ENCODE data around the gene CCDC12.
"Not testable (repeated sequence)": the region's sequence is repeated elsewhere in the genome, so short reads cannot be mapped to it uniquely, and the experiment has no call there.

Gene CCDC12

DNA sequence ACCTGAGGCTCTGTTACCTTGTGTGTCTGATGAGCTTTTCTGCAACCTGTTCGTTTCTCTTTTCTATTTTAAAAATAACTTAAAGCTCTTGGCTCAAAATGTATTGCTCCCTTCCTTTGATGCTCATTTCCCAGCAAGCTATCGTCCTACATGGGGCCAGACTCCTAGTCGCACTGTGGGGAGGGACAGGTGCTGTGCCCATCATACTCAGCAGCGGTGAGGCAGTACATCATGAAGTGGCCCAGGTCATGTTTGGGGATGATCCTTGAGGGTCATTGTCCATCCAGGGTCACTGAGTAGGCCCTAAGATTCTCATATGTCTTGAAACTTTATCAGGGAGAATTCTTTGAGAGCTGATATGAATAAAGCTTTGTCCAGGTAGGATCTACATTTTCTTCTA is 57.9 kb downstream of the CCDC12 start:
- no peak for DNase-seq

DNA sequence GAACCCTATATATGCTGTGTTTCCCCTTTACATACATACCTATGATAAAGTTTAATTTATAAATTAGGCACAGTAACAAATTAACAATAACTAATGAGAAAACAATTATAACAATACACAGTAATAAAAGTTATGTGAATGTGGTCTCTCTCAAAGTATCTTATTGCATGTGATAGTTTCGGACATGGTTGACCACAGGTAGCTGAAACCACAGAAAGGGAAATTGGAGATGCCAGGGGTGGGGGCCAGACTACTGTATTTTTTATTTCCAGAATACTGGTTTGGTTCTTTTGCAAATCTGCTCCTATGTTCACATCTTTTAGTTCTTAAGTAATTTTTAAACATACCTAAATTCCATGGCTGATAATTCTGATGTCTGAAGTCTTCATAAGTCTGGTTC is 58.3 kb downstream of the CCDC12 start:
- no peak for DNase-seq

DNA sequence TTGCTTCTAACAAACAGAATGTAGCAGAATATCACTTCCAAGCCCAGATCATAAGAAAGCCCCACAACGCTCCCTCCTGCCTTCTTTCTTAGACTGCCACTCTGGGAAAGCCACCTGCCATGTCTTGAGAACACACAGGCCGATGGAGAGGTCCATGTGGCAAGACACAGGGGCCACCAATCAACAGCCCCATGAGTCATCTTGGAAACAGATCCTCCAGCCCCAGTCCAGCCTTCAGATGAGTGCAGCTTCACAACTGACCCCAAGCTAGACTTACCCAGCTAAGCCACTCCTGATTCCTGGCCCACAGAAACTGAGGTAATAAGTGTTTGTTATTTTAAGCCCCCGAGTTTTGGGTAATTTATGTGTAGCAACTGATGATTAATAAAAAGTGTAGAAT is 59.3 kb downstream of the CCDC12 start:
- DNase-seq: no peak

DNA sequence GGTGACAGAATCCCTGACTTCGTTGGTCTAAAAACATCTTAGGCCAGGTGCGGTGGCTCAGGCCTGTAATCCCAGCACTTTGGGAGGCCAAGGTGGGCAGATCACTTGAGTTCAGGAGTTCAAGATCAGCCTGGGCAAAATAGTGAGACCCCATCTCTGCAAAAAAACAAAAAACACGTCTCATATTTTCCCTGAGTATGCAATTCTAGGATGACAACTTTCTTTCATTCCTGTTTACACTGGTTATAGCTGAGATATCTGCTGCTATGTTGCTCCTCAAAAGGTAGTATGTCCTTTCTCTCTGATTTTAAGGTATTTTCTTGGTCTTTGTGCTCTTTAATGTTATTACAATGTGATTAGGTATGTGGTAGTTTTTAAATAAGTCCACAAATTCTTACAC is 59.7 kb downstream of the CCDC12 start:
- no peak for DNase-seq

DNA sequence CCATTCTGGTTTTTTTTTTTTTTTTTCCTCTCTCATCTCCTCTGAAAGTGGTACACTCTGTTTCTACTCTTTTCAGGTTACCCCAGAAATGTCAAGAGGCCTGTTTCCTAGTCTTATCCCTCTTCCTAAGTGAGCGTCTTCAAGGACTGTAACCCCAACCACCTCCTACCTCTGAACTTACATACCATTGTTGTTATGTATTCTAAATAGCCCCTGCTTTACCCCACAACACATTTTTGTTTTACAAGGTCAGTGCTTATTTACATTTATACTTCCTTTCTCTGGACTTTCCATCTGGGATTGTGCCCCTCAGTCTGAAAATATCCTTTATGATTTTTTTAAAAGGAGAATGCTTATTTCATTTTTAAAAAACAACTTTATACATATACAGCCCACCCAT is 60.3 kb downstream of the CCDC12 start:
- DNase-seq: no peak

DNA sequence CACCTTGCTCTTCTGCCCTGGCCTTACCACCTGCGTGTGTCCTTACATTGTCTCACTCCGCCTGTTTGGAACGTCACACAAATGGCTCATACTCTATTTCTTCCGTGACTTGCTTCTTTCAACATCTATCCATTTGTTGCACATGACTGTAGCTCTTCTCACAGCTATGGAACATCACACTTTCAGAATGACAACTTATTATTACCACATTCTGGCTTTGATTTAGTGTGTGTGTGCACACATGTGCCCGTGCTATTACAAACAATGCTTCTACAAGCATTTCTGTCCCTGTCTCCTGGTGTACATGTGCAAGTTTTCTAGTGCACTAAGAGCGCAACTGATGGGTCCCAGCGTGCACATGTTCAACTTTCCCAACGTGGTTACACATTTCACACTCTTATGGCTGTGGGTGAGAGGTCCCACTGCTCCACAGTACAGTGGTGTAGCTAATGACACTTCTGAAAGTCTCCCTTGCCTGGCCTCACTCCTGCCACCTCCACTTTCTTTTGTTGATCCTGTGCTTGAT is 61.2 kb downstream of the CCDC12 start:
- peak; percentile 47 for DNase-seq

DNA sequence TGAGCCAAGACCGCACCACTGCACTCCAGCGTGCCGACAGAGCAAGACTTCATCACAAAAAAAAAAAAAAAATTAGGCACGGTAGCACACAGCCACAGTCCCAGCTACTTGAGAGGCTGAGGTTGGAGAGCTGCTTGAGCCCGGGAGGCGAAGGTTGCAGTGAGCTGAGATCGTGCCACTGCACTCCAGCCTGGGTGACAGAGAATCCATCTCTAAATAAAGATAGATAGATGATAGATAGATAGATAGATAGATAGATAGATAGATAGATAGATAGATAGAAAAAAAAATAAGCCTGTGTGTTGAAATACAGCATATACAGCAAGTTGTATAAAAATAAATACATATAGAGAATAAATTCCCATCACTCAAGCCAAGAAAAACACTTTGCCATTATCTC is 61.7 kb downstream of the CCDC12 start:
- no peak for DNase-seq

DNA sequence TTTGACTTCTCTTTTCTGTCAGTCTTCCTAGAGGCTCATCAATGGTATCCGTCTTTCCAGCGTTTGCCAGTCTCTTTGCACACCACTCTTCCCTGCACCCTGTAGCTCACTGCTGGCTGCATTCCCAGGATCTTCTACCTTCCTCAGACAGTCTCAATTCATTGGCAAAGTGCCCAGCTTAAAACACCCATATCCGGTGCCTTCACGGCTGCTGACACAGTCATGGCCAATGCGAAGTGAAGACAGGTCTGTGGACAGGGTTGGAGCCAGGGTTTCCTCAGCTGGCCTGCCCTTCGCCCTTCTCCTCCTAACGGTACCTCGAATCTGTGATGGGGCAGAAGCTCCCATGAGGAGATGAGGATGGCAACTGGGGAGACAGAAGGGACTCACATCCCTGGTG is 62.9 kb downstream of the CCDC12 start:
- no peak for DNase-seq

DNA sequence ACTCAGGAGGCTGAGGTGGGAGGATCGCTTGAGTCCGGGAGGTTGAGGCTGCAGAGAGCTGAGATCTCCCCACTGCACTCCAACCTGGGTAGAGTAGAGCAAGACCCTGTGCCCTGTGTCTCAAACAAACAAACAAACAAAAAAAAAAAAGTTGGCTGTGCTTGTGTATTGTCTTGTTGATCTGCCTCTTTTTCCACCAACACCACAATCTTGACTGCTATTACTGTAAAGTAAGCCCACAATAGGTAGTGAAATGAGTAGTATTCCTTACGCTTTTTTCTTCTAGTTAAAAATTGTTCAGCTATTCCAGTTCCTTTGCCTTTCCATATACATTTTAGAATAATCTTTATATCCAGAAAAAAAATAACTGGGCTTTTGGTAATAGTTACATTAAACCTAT is 63.6 kb downstream of the CCDC12 start:
- DNase-seq: peak; percentile 53

DNA sequence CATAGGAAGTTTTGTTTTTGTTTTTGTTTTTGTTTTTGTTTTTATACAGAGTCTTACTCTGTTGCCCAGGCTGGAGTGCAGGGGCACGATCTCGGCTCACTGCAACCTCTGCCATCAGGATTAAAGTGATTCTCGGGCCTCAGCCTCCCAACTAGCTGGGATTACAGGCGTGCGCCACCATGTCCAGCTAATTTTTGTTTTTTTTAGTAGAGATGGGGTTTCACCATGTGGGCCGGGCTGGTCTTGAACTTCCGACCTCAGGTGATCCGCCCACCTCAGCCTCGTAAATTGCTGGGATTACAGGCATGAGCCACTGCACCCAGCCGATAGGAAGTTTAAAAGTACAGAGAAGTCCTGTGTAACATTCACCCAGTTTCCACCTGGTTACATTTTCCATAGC is 65.6 kb downstream of the CCDC12 start:
- DNase-seq: not testable (repeated sequence)

DNA sequence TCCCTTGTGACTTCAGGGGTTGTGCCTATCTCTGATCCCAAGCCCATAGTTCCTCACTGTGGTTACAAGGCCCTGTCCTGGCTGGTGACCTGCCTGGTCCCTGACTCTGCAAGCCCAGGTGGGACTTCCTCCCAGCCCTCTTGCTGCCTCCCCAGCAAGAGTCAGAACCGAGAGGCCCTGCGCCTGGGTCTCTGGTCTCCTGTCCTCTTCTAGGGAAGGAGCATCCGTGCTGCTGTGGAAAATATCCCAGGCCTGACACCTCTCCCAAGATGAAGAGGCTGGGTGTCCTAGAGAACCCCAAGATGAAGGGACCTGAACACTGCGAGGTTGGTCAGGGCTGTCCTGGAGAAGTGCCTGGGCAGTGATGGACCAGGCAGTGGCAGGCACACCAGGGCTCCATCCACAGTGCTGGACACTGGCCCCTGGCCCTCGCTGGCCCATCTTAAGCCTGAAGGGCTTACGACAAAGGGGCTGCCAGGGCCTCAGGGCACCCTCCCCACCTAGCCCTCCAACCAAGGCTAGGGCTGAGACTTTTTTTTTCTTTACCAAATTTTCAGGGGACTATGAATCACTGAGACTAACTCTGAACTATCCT is 66.3 kb downstream of the CCDC12 start:
- no peak for DNase-seq

DNA sequence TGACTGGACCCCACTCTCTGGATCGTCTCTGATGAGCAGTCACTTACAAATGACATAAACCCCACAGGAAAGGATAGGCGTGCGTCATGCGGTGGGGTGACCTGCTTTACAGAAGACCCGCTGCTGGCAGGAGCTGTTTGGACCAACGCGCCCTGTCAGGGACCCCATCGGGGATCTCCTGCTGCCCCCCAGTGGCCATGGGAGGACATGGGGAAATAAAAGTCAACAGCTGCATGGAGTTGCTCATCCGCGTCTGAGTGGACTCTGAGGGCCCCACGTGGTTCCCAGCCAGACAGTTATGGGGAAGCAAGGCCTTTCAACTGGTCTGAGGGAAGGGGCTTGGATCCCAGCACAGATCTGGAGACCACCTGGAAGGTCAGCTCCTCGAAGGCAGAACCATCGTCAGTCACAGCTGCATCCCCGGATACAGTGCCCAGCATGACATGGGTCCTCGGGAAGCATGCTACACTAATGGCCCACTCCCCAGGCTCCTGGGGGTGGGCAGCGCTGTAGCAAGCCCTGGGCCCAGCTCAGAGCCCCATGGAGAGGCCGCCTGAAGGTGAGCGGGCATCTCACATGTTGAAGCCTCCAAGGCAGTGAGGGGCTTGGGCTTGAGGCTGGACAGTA is 66.9 kb downstream of the CCDC12 start:
- DNase-seq: peak; percentile 84

DNA sequence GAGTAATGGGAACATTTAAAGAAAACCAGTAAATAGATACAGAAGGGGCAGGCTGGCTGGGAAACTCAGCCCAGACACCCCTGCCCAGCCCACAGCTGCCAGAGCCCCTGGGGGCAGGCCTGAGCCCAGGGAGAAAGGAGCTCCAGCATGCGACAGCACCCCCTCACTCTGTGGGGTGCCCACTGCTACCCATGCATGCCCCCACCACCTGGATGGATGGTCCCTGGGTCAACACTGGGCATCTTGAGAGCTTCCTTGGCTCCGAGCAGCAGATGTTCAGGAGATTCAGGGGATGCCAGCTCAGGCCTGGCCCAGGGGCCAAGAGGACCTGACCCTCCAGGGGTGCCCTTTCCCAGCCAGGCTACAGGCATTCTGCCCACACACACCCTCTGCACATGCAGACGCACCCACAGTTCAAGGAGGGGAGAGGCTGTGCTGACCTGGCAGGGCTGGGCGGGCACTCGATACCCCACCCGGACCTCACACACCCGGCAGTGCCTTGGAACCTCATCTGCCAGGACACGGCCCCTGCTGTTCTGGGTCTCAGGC is 67.5 kb downstream of the CCDC12 start:
- no peak for DNase-seq

DNA sequence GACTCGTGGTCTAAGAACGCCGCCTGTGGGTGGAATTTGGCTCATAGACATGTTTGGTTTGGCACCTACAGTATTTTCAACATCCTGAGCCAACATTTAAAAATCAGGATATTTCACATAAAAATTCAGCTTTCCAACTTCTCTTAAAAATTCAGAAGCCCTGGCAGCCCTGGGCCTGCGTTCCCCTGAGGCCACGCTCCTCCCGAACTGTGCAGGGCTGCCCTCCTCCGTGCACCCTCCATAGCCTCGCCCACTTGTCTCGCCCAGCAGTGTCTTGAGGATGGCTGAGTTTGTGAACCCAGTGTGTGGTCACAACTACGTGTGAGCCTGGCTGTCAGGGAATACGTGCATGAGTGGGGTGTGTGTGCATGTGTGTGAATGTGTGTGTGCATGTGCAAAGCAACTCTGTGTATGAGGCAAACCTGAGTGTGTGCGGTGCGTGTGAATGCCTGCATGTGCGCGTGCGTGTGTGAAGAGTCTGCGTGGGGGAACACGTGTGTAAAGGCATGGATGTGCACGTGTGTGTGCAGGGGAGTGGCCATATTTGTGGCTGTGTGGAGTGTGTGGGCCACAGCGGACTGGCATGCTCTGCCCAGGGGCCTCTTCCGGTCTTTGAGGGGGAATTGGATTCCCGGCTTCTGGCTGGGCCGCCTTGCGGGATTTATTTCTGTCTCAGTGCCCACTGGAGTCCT is 68.1 kb downstream of the CCDC12 start:
- no peak for DNase-seq

DNA sequence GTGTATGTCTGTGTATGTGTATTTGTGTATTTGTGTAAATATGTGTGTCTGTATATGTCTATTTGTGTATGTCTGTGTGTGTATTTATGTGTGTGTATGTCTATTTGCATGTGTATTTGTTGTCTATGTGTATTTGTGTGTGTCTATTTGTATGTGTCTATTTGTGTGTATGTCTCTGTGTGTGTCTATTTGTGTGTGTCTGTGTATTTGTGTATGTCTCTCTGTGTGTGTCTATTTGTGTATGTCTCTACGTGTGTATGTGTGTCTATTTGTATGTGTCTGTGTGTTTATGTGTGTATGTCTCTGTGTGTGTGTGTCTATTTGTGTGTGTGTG is 68.6 kb downstream of the CCDC12 start:
- no peak for DNase-seq

DNA sequence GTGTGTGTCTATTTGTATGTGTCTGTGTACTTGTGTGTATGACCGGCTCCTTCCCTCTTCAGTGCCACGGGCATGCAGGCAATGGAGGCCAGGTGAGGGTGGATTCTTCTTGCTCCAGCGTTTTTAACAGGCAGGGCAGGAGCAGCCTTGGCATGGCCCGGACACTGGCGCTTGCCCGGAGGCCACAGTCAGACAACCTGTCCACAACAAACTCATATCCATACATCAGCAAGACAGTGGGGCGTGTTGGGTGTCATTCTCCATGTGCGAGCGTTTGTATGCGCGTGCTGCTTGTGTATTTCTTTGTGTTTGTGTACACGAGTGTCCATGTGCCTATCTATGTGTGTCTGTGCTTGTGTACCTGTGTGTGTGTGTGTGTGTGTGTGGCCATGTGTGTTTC is 69.3 kb downstream of the CCDC12 start:
- DNase-seq: no peak

DNA sequence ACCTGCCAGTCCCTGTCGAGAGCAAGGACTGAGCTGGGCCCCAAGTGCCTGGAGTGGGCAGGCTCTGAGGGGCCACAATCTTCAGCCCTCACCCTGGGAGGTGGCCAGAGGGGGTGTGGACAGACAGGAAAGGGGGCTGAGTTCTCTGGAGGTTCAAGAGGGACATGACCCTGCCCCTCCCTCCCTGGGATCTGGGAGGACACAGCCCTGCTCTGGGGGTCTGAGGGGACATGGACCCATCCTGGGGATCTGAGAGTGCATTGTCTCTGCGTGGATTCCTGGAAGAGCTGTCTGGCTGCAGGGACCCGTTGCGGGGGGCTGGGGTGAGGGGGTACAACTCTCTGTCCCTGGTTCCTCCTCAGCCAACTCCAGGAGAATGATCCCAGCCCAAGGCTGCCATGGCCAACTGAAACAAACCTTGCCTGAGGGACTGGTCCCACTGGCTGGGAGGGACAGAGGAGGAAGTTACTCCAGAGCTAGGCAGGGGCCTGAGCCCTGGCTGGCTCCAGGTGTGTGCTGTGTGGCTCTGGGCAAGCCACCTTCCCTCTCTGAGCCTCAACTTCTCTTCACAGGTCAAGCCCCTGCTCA is 70.0 kb downstream of the CCDC12 start:
- DNase-seq: no peak

DNA sequence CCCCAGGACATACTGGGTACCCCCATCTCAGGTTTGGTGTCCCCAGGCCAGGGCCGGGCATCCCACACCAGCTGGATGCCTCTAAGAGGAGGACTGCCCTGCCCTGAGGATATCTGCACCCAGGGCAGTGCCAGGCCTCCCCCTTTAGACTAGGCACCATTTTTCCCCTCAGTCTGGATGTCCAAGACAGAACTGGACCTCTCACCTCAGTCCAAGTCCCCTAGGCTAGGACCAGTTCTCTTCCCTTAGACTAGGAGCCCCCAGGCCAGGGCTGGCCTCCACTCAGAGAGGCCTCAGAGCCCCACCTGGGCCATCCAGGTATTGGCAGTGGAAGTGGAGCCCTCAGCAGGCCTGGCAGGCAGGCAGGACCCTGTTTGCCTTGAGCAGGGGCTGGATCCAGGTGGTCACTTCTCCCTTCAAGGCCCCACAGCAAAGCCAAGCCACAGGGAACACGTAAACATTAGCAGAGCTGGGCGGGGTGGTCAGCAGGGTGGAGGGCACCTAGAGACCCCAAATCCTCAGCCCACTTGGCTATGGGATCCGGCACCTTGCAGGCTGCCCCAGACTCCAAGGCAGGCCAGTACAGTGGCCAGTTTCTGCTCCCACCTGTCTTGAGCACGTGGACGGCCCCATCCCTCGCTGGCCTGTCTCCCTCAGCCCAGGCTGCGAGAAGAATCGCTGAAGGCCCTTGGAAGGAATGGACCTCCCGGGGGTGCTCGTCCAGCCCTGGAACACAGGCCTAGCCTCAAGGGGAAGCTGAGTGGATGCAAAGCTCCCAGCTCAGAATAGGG is 70.7 kb downstream of the CCDC12 start:
- no peak for DNase-seq

DNA sequence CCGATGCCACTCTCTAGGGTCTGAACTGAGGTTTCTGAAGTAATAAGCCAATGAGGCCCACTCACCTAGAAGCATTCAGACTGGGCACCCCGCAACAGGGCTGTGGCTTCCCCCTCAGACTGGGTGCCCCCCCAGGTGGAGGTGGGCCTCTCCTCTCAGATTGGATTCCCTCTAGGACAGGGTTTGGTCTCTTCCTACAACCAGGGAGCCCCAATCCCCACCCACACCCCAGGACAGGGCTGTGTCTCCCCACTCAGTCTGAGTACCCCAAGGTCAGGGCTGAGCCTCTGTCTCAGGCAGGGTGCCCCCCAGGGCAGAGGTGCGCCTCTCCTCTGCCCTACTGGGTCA is 71.4 kb downstream of the CCDC12 start:
- DNase-seq: no peak

DNA sequence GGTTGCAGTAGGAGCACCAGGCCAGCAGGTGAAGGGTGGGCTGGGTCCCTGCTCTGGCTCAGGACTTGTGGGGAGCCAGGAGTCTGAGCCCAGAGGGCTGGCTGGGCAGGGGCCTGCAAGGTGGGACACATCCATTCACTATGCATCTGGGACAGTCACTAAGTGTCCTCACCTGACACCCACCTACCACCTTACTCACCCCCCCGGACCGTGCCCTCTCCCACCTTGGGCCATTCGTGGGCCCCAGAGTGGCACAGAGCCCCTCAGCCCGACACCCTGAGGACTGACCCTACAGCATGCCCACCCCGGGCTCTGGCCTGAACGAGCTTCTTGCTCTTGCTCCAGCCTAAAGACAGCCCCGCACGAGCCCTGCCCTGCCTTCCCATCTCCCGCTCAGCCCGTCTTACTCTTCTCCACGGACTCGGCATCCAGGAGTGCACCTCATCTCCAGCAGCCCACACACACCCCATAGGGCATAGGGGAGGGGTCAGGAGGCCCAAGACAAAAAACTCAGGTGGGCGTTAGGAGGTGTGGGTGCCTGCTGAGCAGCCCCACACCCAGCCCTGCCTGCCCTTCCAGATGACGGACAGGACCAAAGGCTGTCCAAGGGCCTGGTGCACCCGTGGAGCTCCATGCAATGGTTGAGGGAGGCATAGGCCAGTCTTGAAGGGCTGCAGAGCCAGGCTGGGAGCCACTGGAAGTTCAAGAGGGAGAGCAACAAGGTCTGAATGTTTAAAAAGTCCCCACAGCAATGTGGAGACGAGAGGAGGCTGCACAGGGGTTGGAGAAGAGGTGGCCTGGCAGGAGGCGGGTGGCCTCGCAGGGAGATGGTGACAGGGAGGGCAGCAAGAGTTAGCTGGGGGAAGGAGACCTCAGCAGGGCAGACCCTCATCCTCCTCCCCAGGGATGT is 72.0 kb downstream of the CCDC12 start:
- DNase-seq: no peak

DNA sequence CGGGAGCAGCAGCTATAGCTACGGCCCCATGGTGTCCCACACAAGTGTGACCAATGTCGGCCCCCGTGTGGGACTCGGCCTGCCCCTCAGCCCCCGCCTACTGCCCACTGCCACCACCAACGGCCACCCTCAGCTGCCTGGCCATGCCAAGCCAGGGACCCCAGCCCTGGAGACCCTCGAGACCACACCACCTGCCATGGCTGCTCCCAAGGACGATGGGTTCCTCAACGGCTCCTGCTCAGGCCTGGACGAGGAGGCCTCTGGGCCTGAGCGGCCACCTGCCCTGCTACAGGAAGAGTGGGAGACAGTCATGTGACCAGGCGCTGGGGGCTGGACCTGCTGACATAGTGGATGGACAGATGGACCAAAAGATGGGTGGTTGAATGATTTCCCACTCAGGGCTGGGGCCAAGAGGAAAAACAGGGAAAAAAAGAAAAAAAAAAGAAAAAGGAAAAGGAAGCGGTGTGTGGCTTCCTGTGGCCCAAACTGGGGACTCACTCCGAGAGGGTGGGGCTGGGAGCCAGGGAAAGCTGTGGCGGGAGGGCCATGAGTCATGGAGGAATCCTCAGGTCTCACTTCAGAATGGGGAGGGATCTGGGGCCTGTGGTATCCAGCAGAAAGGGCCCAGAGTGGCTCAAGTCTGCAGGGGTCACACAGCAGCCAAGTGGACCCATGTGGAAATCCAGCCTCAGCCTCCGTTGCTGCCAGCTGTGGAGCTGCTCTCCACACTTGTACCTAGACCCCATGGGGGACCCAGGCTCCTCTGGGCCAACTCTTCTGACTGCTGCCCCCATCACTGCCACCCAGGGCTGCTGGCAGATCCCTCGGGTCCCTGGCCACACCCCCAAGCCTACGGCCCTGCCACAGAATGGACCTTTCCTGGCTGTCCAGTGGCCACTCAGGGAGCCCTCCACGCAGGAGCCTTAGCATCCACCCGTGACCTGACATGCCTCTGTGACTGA is 72.9 kb downstream of the CCDC12 start:
- DNase-seq: no peak

Measured in activated CD4-positive, alpha-beta T cell treated with anti-CD3 and anti-CD28 coated beads, Interleukin-2, Interleukin-6, amounts not matched to agents 100 ng/mL and 50 ng/mL, durations not matched to agents 16 hours and 8 hours (primary cell).